Fibroblast of lung (primary cell): ENCODE measurements around the gene ZGLP1.

ENCODE experiments used
- EZH2 ChIP-seq: IDR thresholded peaks from 2 replicates; pipeline ENCODE4 v1.5.1; 2012; ENCODE audit warnings: low read length, control low read depth, mild to moderate bottlenecking; ENCODE audit errors: missing control alignments
- TF ChIP-seq, protein P1 (sequence below), 2 donors: IDR thresholded peaks in 1 of 2; conservative IDR thresholded peaks in 1 of 2; 1 replicate in 1 of 2; 2 replicates in 1 of 2; pipeline ENCODE4 v1.5.1; 2011 to 2012; ENCODE audit warnings: low read length in 2 of 2, control low read depth in 1 of 2, inconsistent platforms in 1 of 2, low read depth in 1 of 2, mild to moderate bottlenecking in 1 of 2

GRCh38 chr19:10320602-10321416 is 11.2 kb upstream of the ZGLP1 start:
- TF ChIP-seq, protein P1, sequence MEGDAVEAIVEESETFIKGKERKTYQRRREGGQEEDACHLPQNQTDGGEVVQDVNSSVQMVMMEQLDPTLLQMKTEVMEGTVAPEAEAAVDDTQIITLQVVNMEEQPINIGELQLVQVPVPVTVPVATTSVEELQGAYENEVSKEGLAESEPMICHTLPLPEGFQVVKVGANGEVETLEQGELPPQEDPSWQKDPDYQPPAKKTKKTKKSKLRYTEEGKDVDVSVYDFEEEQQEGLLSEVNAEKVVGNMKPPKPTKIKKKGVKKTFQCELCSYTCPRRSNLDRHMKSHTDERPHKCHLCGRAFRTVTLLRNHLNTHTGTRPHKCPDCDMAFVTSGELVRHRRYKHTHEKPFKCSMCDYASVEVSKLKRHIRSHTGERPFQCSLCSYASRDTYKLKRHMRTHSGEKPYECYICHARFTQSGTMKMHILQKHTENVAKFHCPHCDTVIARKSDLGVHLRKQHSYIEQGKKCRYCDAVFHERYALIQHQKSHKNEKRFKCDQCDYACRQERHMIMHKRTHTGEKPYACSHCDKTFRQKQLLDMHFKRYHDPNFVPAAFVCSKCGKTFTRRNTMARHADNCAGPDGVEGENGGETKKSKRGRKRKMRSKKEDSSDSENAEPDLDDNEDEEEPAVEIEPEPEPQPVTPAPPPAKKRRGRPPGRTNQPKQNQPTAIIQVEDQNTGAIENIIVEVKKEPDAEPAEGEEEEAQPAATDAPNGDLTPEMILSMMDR (conservative IDR thresholded peaks at IDR 0.05 in 1 of 2, IDR thresholded peaks at IDR 0.05 in 1 of 2; ENCODE audit: low read depth in 1 of 2, low read length in 2 of 2): no peak
- no peak for TF ChIP-seq EZH2
